Uterus (tissue), 4 donors: Measurements from ENCODE around the gene PIH1D1. TPM values are rescaled to one million over a fixed set of nuclear protein-coding genes. Genes with fewer than 3 reads are reported as not detected.

Experiments used
- DNase-seq, 2 donors: peaks; one replicate each; pipeline ENCODE4 v3.0.0-alpha.2; 2019 to 2020
- H3K27ac ChIP-seq, 2 donors: fragments of 200-600 bp; sonication (generic); 1 replicate in 1 of 2; 2 replicates in 1 of 2; pipeline ENCODE4 v1.5.1; 2016 to 2018
- H3K27me3 ChIP-seq, 2 donors: fragments of 200-600 bp; sonication (generic); one replicate each; pipeline ENCODE4 v1.5.1; 2018 to 2019; ENCODE audit warnings: control low read depth in 1 of 2
- H3K36me3 ChIP-seq, 2 donors: fragments of 200-600 bp; sonication (generic); one replicate each; pipeline ENCODE4 v1.5.1; 2019; ENCODE audit warnings: control low read depth in 1 of 2
- H3K4me1 ChIP-seq, 2 donors: fragments of 200-600 bp; sonication (generic); one replicate each; pipeline ENCODE4 v1.5.1; 2018 to 2019; ENCODE audit warnings: control low read depth in 1 of 2
- H3K4me3 ChIP-seq, 2 donors: fragments of 200-600 bp; sonication (generic); 1 replicate in 1 of 2; 2 replicates in 1 of 2; pipeline ENCODE4 v1.5.1; 2018 to 2019; ENCODE audit warnings: mild to moderate bottlenecking in 1 of 2
- H3K9me3 ChIP-seq, 2 donors: fragments of 200-600 bp; sonication (generic); one replicate each; pipeline ENCODE4 v1.5.1; 2019; ENCODE audit warnings: control low read depth in 1 of 2
- POLR2A ChIP-seq, 2 donors: fragments of 450-650 bp; IDR thresholded peaks; one replicate each; pipeline ENCODE4 v1.6.1; 2016; ENCODE audit warnings: antibody characterized with exemption in 2 of 2, mild to moderate bottlenecking in 1 of 2, moderate library complexity in 1 of 2
- intact Hi-C: fragments of 100-400 bp; cut with DNase I; formaldehyde crosslinking; loops from one replicate; pipeline ENCODE4 v1.15.1; 2023; ENCODE audit warnings: low total_unique reads
- total RNA-seq, 4 donors: library from RNA; depleted of rRNA in 3 of 4; stranded (reverse); fragments of >200 nt in 3 of 4; gene quantifications; one replicate each; pipeline versions ENCODE4 v1.1.0 to v1.2.4, GENCODE V29; 2014 to 2023
- TF ChIP-seq, protein P1 (sequence below), 4 experiments: fragments of 200-600 bp in 2 of 4; fragments of 450-650 bp in 2 of 4; sonication (generic) in 2 of 4; IDR thresholded peaks; one replicate each; pipeline ENCODE4 v1.5.1; 2016 to 2019; ENCODE audit warnings: antibody characterized with exemption in 4 of 4, mild to moderate bottlenecking in 2 of 4, moderate library complexity in 1 of 4
- donor health status: DM: yes; HTN: yes; CAD: no.

PIH1D1 gene
- total RNA-seq, 4 donors from 2014 or later = 31.2 to 70.2 (median 46.5) TPM

- no peak overlapping the region for H3K27ac ChIP-seq
- intact Hi-C loops = no loop called here
- no peaks in the 10 kb centered on the region for H3K4me1 ChIP-seq
- no peaks in the 10 kb centered on the region for H3K36me3 ChIP-seq
- peaks cover 0 to 5% of the 10 kb centered on the region in 2 donors for H3K27me3 ChIP-seq
- no peak overlapping the region for H3K4me3 ChIP-seq
- no peaks in the 10 kb centered on the region for H3K9me3 ChIP-seq
- no peak for TF ChIP-seq POLR2A (IDR thresholded peaks at IDR 0.05)
- TF ChIP-seq, protein P1, sequence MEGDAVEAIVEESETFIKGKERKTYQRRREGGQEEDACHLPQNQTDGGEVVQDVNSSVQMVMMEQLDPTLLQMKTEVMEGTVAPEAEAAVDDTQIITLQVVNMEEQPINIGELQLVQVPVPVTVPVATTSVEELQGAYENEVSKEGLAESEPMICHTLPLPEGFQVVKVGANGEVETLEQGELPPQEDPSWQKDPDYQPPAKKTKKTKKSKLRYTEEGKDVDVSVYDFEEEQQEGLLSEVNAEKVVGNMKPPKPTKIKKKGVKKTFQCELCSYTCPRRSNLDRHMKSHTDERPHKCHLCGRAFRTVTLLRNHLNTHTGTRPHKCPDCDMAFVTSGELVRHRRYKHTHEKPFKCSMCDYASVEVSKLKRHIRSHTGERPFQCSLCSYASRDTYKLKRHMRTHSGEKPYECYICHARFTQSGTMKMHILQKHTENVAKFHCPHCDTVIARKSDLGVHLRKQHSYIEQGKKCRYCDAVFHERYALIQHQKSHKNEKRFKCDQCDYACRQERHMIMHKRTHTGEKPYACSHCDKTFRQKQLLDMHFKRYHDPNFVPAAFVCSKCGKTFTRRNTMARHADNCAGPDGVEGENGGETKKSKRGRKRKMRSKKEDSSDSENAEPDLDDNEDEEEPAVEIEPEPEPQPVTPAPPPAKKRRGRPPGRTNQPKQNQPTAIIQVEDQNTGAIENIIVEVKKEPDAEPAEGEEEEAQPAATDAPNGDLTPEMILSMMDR (IDR thresholded peaks at IDR 0.05) = no peak
- no peak for DNase-seq
These were observed 38.3 kb downstream of the PIH1D1 start for GRCh38 chr19:49413348-49413747.

GRCh38 chr19:49411681-49412326 lies 39.8 kb downstream of the PIH1D1 start:
- no peak overlapping the region for H3K27ac ChIP-seq
- no peaks in the 10 kb centered on the region for H3K4me1 ChIP-seq
- intact Hi-C loops = no loop called here
- no peaks in the 10 kb centered on the region for H3K36me3 ChIP-seq
- no peaks in the 10 kb centered on the region for H3K27me3 ChIP-seq
- H3K9me3 ChIP-seq = no peaks in the 10 kb centered on the region
- no peak overlapping the region for H3K4me3 ChIP-seq
- TF ChIP-seq, protein P1 (IDR thresholded peaks at IDR 0.05) = no peak
- no peak for TF ChIP-seq POLR2A (IDR thresholded peaks at IDR 0.05)
- DNase-seq = no peak

GRCh38 chr19:49409441-49410029 lies 42.1 kb downstream of the PIH1D1 start:
- H3K36me3 ChIP-seq = no peaks in the 10 kb centered on the region
- H3K27me3 ChIP-seq = no peaks in the 10 kb centered on the region
- DNase-seq = no peak
- H3K27ac ChIP-seq = no peak overlapping the region
- H3K4me3 ChIP-seq = no peak overlapping the region
- no peaks in the 10 kb centered on the region for H3K4me1 ChIP-seq
- intact Hi-C loops = no loop called here
- TF ChIP-seq, protein P1 (IDR thresholded peaks at IDR 0.05) = no peak
- no peak for TF ChIP-seq POLR2A (IDR thresholded peaks at IDR 0.05)
- no peaks in the 10 kb centered on the region for H3K9me3 ChIP-seq

DNA sequence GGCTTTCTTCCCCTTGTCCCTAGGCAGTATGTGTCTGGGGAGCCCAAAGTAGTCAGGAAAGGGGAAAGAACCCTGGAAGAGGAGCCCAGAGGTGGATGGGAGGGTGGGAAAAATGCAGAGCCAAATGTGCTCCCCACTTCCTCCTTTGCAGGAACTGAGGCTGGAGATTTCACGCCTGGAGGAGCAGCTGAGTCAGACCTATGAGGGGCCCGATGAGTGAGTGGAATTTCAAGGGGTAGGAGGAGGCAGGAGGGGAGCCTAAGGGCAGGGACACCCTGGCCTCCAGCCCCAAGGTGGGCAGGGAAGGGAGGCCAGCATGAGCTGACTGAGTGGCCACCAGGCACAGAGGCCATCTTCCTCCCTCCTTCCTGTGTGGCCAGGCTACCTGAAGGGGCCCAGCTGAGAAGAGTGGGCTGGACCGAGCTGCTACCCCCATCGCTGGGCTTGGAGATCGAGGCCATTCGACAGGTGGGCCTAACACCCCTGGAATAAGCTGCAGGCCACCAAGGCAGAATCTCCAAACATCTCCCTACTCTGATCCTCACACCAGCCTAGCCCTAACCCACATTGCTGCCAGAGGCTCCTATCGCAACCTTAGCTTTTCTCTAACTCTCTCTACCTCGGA lies 42.7 kb downstream of the PIH1D1 start:
- H3K36me3 ChIP-seq = no peaks in the 10 kb centered on the region
- no peak overlapping the region for H3K4me3 ChIP-seq
- no peaks in the 10 kb centered on the region for H3K9me3 ChIP-seq
- DNase-seq = no peak
- intact Hi-C loops = no loop called here
- no peak overlapping the region for H3K27ac ChIP-seq
- no peaks in the 10 kb centered on the region for H3K4me1 ChIP-seq
- TF ChIP-seq, protein P1 (IDR thresholded peaks at IDR 0.05) = no peak
- H3K27me3 ChIP-seq = no peaks in the 10 kb centered on the region

DNA sequence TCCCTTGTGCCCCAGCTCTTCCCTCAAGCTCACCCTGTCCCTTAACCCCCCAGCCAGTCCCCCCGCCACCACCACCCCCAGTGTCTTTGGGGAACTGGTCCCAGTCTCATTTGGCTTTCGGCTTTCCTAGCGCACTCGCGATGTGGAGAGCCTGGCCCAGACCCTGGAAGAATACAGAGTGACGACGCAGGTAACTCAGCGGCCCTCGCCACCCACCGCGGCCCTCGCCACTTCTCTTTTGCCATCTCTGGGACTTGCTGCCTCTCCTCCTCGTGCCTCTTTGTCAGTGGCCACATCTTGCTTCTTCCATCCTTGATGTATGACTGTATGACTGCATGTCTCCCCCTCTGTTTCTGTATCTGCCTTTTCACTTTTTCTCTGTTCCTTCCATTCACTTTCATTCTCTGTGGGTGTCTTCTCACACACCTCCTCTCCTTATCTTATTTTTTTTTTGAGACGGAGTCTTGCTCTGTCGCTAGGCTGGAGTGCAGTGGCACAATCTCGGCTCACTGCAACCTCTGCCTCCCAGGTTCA lies 44.1 kb downstream of the PIH1D1 start:
- Histone ChIP-seq H3K36me3 (no peaks in the 10 kb centered on the region), H3K4me3 (no peak overlapping the region), H3K27ac (no peak overlapping the region), H3K4me1 (no peaks in the 10 kb centered on the region), H3K9me3 (no peaks in the 10 kb centered on the region), H3K27me3 (no peaks in the 10 kb centered on the region)
- no peak for DNase-seq
- intact Hi-C loops = no loop called here
- TF ChIP-seq, protein P1 (IDR thresholded peaks at IDR 0.05) = no peak
- TF ChIP-seq POLR2A (IDR thresholded peaks at IDR 0.05) = no peak
